ENCODE measurements around the gene CDCA3.

DNA sequence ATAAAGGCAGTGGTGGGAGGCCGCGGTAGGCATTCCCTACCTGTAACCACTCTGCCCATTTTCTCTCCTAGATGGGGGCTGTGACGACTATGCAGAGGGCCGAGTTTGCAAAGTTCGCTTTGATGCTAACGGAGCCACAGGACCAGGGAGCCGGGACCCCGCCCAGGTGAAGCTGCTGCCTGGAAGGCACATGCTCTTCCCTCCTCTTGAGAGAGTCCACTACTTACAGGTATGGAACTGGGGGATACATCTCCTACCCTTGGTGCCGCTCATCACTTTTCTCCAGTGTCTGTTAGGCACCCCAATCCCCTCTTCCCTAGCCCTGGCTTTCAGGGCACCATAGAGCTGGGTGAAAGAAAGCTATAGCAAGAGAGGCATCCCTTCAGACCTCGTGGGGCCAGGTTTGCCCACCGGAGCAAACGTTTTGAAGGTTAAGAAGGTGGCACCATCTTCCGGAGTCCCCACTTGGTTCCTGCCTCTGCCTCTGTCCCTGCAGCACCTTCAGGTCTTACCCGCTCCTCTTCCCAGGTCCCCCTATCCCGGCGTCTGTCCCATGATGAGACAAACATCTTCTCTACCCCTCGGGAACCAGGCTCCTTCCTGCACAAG, 24.9 kb downstream of the CDCA3 start:
- no peak for TF ChIP-seq POLR2AphosphoS5 (IDR thresholded peaks at IDR 0.05; ENCODE audit: low read depth, low read length)
- TF ChIP-seq POLR2A (IDR thresholded peaks at IDR 0.05; ENCODE audit: low read depth, low read length) = no peak
- TF ChIP-seq TAF1 (IDR thresholded peaks at IDR 0.05; ENCODE audit: borderline replicate concordance, low read depth, low read length) = no peak

Data from GM12892 (cell line).